H1 (cell line): ENCODE measurements around the gene NTRK2. TPM values are rescaled to one million over a fixed set of nuclear protein-coding genes. Genes with fewer than 3 reads are reported as not detected.

Experiments
- CTCF ChIA-PET: fragments of 300-600 bp; sonication (Branson Sonifier 250); formaldehyde crosslinking; loops from one replicate; lab custom pipeline; 2021; ENCODE audit not compliant: partially characterized antibody; lab: Charles Lee
- POLR2A ChIA-PET: fragments of 300-600 bp; sonication (Branson Sonifier 250); formaldehyde crosslinking; loops from one replicate; lab custom pipeline; 2021; ENCODE audit warnings: inconsistent platforms; ENCODE audit not compliant: partially characterized antibody; lab: Charles Lee
- DNase-seq, 2 experiments: peaks; one replicate each; pipeline versions ENCODE4 v3.0.0 to v3.0.0-alpha.2; 2010 to 2022; ENCODE audit warnings: low spot score in 2 of 2, low read depth in 1 of 2, mixed read lengths in 1 of 2
- FAIRE-seq: peaks from 2 replicates; lab custom pipeline; 2011; peaks lifted over from hg19 to GRCh38; lab: Jason Lieb, UNC
- H2AFZ ChIP-seq: 2 replicates; pipeline ENCODE4 v1.8.1; 2012; ENCODE audit warnings: low read length, inconsistent platforms
- H2AK5ac ChIP-seq: 2 replicates; pipeline ENCODE4 v1.6.1; 2013; ENCODE audit warnings: low read depth, low read length
- H2BK120ac ChIP-seq: replicated peaks from 2 replicates; pipeline ENCODE3; 2013; ENCODE audit warnings: low read depth, low read length, inconsistent platforms
- H2BK12ac ChIP-seq: 2 replicates; pipeline ENCODE4 v1.6.1; 2013; ENCODE audit warnings: low read depth, low read length
- H2BK15ac ChIP-seq: 2 replicates; pipeline ENCODE4 v1.6.1; 2013; ENCODE audit warnings: low read length
- H2BK20ac ChIP-seq: 2 replicates; pipeline ENCODE4 v1.6.1; 2013; ENCODE audit warnings: low read length
- H2BK5ac ChIP-seq: 2 replicates; pipeline ENCODE4 v1.6.1; 2013; ENCODE audit warnings: low read depth, low read length
- H3K14ac ChIP-seq: 2 replicates; pipeline ENCODE4 v1.6.1; 2013; ENCODE audit warnings: inconsistent platforms; ENCODE audit not compliant: insufficient read length
- H3K18ac ChIP-seq: 2 replicates; pipeline ENCODE4 v1.6.1; 2013; ENCODE audit warnings: low read length; ENCODE audit errors: extremely low read depth
- H3K23ac ChIP-seq: 2 replicates; pipeline ENCODE4 v1.6.1; 2013; ENCODE audit warnings: inconsistent platforms; ENCODE audit not compliant: insufficient read length
- H3K23me2 ChIP-seq: 2 replicates; pipeline ENCODE4 v1.6.1; 2013; ENCODE audit warnings: low read depth, low read length
- H3K27ac ChIP-seq: 2 replicates; pipeline ENCODE4 v1.6.1; 2011; ENCODE audit warnings: low read depth, low read length, inconsistent platforms
- H3K27me3 ChIP-seq, 4 experiments: replicated peaks in 1 of 4; 1 replicate in 1 of 4; 2 replicates in 3 of 4; pipeline versions ENCODE4 v1.6.1 to v1.8.1; 2011 to 2013; ENCODE audit warnings: low read length in 3 of 4, mild to moderate bottlenecking in 3 of 4, inconsistent platforms in 2 of 4, mixed read lengths in 2 of 4, moderate library complexity in 1 of 4; ENCODE audit not compliant: control insufficient read depth in 3 of 4, insufficient read depth in 3 of 4; ENCODE audit errors: extremely low read depth in 1 of 4
- H3K36me3 ChIP-seq, 4 experiments: 2 replicates each; pipeline versions ENCODE4 v1.6.1 to v1.8.1; 2011 to 2013; ENCODE audit warnings: mild to moderate bottlenecking in 4 of 4, low read length in 3 of 4, moderate library complexity in 2 of 4, control low read depth in 1 of 4, inconsistent platforms in 1 of 4; ENCODE audit not compliant: insufficient read depth in 4 of 4, control insufficient read depth in 2 of 4
- H3K4ac ChIP-seq: replicated peaks from 2 replicates; pipeline ENCODE3; 2013; ENCODE audit warnings: low read length, low read depth, mixed read lengths, inconsistent platforms; ENCODE audit not compliant: insufficient read length
- H3K4me1 ChIP-seq, 4 experiments: replicated peaks in 1 of 4; 1 replicate in 1 of 4; 2 replicates in 3 of 4; pipeline versions ENCODE4 v1.6.1 to v1.8.1; 2011 to 2013; ENCODE audit warnings: low read length in 3 of 4, inconsistent platforms in 2 of 4, mixed read lengths in 1 of 4; ENCODE audit not compliant: insufficient read depth in 4 of 4, control insufficient read depth in 3 of 4
- H3K4me2 ChIP-seq, 2 experiments: 2 replicates each; pipeline versions ENCODE4 v1.6.1 to v1.8.1; 2011 to 2013; ENCODE audit warnings: low read depth in 2 of 2, low read length in 2 of 2, control low read depth in 1 of 2, inconsistent platforms in 1 of 2, mild to moderate bottlenecking in 1 of 2; ENCODE audit not compliant: insufficient read depth in 1 of 2
- H3K4me3 ChIP-seq, 4 experiments: fragments of 200-600, 300-600 bp in 1 of 4; sonication (generic), shearing (Covaris generic), sonication (Bioruptor Twin) in 1 of 4; 2 replicates each; pipeline versions ENCODE4 v1.5.1 to v1.8.1; 2011 to 2016; ENCODE audit warnings: low read length in 4 of 4, low read depth in 3 of 4, control low read depth in 2 of 4, inconsistent platforms in 2 of 4, mild to moderate bottlenecking in 2 of 4, mixed read lengths in 1 of 4, moderate library complexity in 1 of 4; ENCODE audit not compliant: insufficient read depth in 2 of 4; ENCODE audit errors: extremely low read depth in 1 of 4
- H3K56ac ChIP-seq: replicated peaks from 2 replicates; pipeline ENCODE3; 2013; ENCODE audit warnings: low read depth, mild to moderate bottlenecking, mixed read lengths, low read length, inconsistent platforms; ENCODE audit not compliant: insufficient read length
- H3K79me1 ChIP-seq: 2 replicates; pipeline ENCODE4 v1.6.1; 2013; ENCODE audit warnings: low read depth, low read length, control low read depth
- H3K79me2 ChIP-seq, 2 experiments: 2 replicates each; pipeline versions ENCODE4 v1.6.1 to v1.8.1; 2012 to 2013; ENCODE audit warnings: low read length in 2 of 2, mild to moderate bottlenecking in 2 of 2, inconsistent platforms in 1 of 2; ENCODE audit not compliant: insufficient read depth in 2 of 2, control insufficient read depth in 1 of 2
- H3K9ac ChIP-seq, 4 experiments: replicated peaks in 1 of 4; 1 replicate in 1 of 4; 2 replicates in 3 of 4; pipeline versions ENCODE4 v1.6.1 to v1.8.1; 2011 to 2013; ENCODE audit warnings: low read depth in 3 of 4, low read length in 3 of 4, control low read depth in 2 of 4, mild to moderate bottlenecking in 2 of 4, moderate library complexity in 2 of 4, inconsistent platforms in 1 of 4; ENCODE audit errors: extremely low read depth in 1 of 4
- H3K9me3 ChIP-seq, 2 experiments: 2 replicates each; pipeline versions ENCODE4 v1.6.1 to v1.8.1; 2012 to 2013; ENCODE audit warnings: mild to moderate bottlenecking in 2 of 2, moderate library complexity in 2 of 2, control low read depth in 1 of 2, inconsistent platforms in 1 of 2, low read depth in 1 of 2, low read length in 1 of 2, mixed read lengths in 1 of 2; ENCODE audit not compliant: insufficient read depth in 2 of 2
- H4K20me1 ChIP-seq, 2 experiments: replicated peaks in 1 of 2; 2 replicates each; pipeline versions ENCODE3 to v1.8.1; 2011 to 2013; ENCODE audit warnings: inconsistent platforms in 2 of 2, low read length in 2 of 2, mild to moderate bottlenecking in 1 of 2; ENCODE audit not compliant: insufficient read depth in 2 of 2, control insufficient read depth in 1 of 2
- H4K5ac ChIP-seq: 2 replicates; pipeline ENCODE4 v1.6.1; 2013; ENCODE audit warnings: low read length, low read depth, mixed read lengths, inconsistent platforms; ENCODE audit not compliant: insufficient read length
- H4K8ac ChIP-seq: 2 replicates; pipeline ENCODE4 v1.8.0; 2013; ENCODE audit warnings: mild to moderate bottlenecking, moderate library complexity, low read length, inconsistent platforms; ENCODE audit not compliant: insufficient read depth; ENCODE audit errors: extremely low read depth
- H4K91ac ChIP-seq: replicated peaks from 2 replicates; pipeline ENCODE3; 2013; ENCODE audit warnings: low read length, mixed read lengths, inconsistent platforms; ENCODE audit not compliant: insufficient read length
- CEBPB ChIP-seq: IDR thresholded peaks from 2 replicates; pipeline ENCODE4 v1.6.1; 2012; ENCODE audit warnings: low read depth, low read length
- WGBS, 2 experiments: shearing (Covaris generic) in 1 of 2; methylation state at CpG; one replicate each; pipeline versions ENCODE4 v1.1.6 to v1.1.7; 2013 to 2015; ENCODE audit warnings: low lambda C conversion rate in 2 of 2, mixed read lengths in 2 of 2, inconsistent platforms in 1 of 2, low coverage in 1 of 2, missing lambda C conversion rate in 1 of 2; ENCODE audit not compliant: insufficient replicate concordance in 2 of 2, insufficient coverage in 1 of 2, insufficient read length in 1 of 2; ENCODE audit errors: extremely low coverage in 1 of 2, missing lambda C conversion rate in 1 of 2; 5-methylcytosine and 5-hydroxymethylcytosine counted together
- polyA plus RNA-seq, 7 experiments: library from polyadenylated mRNA; depleted of rRNA in 3 of 7; stranded (reverse) in 5 of 7; unstranded in 2 of 7; fragments of >200 nt in 5 of 7; fragments of 200-250 nt in 2 of 7; gene quantifications; 1 replicate in 5 of 7; 2 replicates in 1 of 7; 4 replicates in 1 of 7; pipeline versions ENCODE4 v1.2.1 to v1.2.3, GENCODE V29; 2011 to 2013; ENCODE audit warnings: missing spikeins in 2 of 7, mixed read lengths in 2 of 7
- total RNA-seq: library from RNA; stranded (reverse); fragmentation: NEBNext Ultra II Directional; extraction: Animal tissue kit (Norgen Biotek cat#: 25700); gene quantifications from 2 replicates; pipeline ENCODE4 v1.2.1, GENCODE V29; 2021
- TF ChIP-seq, protein P1 (sequence below): IDR thresholded peaks from 2 replicates; pipeline ENCODE4 v1.6.1; 2012; ENCODE audit warnings: inconsistent platforms

The NTRK2 gene
- total and polyA plus RNA-seq, 2 of the 8 experiments (the other 6 are each of a cell fraction or from before 2014, with no cell fraction given) = 0.03 to 0.04 TPM

GRCh38 chr9:84850830-84851392 lies 181.4 kb downstream of the NTRK2 start:
- Histone ChIP-seq H3K18ac (no peak overlapping the region), H3K14ac (no peak overlapping the region), H2AFZ (peak overlapping the region; percentile 55; the same call in 1 of the 2 replicates), H3K79me2 (no peaks in the 10 kb centered on the region), H3K79me1 (no peaks in the 10 kb centered on the region), H2BK12ac (no peak overlapping the region), H3K4me1 (peaks cover 4 to 20% (median 11%) of the 10 kb centered on the region in 4 experiments; a peak in 6 of 7 replicates), H4K5ac (no peak overlapping the region), H3K9ac (no peak overlapping the region), H2BK5ac (no peak overlapping the region), H3K4ac (no peak overlapping the region)
- no peak for DNase-seq
- CTCF ChIA-PET = interaction anchor here (0.7 kb wide), 1 partner anchor 83 kb away, joined by 4 read pairs; no protein-coding TSS in a partner anchor
- no peak for FAIRE-seq
- peak; percentile 94 for TF ChIP-seq CEBPB
- TF ChIP-seq, protein P1, sequence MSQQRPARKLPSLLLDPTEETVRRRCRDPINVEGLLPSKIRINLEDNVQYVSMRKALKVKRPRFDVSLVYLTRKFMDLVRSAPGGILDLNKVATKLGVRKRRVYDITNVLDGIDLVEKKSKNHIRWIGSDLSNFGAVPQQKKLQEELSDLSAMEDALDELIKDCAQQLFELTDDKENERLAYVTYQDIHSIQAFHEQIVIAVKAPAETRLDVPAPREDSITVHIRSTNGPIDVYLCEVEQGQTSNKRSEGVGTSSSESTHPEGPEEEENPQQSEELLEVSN = no peak
- TF ChIP-seq, all 59 proteins: peak for 1
- Histone ChIP-seq H2BK20ac (peak overlapping the region; percentile 0; the same call in 1 of the 2 replicates), H3K36me3 (no peaks in the 10 kb centered on the region), H3K9me3 (no peaks in the 10 kb centered on the region), H3K27me3 (peaks cover 0 to 2% (median 0%) of the 10 kb centered on the region in 4 experiments; a peak in 3 of 7 replicates), H2AK5ac (no peak overlapping the region), H3K56ac (no peak overlapping the region), H3K23ac (no peak overlapping the region), H4K8ac (no peak overlapping the region), H2BK15ac (no peak overlapping the region), H2BK120ac (peak overlapping the region; percentile 63), H4K91ac (peak overlapping the region; percentile 86), H3K23me2 (no peaks in the 10 kb centered on the region), H3K4me3 (no peak overlapping the region), H3K4me2 (no peak overlapping the region; a peak in 1 of 4 replicates), H3K27ac (no peak overlapping the region), H4K20me1 (no peaks in the 10 kb centered on the region)
- POLR2A ChIA-PET = interaction anchor here (1.6 kb wide), 1 partner anchor 10 kb away, joined by 4 read pairs; no protein-coding TSS in a partner anchor
- 87% methylated on average over 4 of the region's 4 CpGs; no CpG with 5 or more reads in 1 of the 2 experiments for WGBS, 2 experiments
